Choroid plexus epithelial cell (primary cell): Measurements from ENCODE around the gene GOLGA7B.

Experiments used
- DNase-seq: peaks from one replicate; pipeline ENCODE4 v3.0.0-alpha.2; 2010; ENCODE audit warnings: low read depth
- H3K4me3 ChIP-seq: 2 replicates; pipeline ENCODE4 v1.5.1; 2011; ENCODE audit warnings: low read depth, mild to moderate bottlenecking, control low read depth, low read length, moderate library complexity
- TF ChIP-seq, protein P1 (sequence below): conservative IDR thresholded peaks from 2 replicates; pipeline ENCODE4 v1.5.1; 2011; ENCODE audit warnings: low read depth, mild to moderate bottlenecking, control low read depth, inconsistent platforms, low read length, moderate library complexity

GOLGA7B gene

DNA sequence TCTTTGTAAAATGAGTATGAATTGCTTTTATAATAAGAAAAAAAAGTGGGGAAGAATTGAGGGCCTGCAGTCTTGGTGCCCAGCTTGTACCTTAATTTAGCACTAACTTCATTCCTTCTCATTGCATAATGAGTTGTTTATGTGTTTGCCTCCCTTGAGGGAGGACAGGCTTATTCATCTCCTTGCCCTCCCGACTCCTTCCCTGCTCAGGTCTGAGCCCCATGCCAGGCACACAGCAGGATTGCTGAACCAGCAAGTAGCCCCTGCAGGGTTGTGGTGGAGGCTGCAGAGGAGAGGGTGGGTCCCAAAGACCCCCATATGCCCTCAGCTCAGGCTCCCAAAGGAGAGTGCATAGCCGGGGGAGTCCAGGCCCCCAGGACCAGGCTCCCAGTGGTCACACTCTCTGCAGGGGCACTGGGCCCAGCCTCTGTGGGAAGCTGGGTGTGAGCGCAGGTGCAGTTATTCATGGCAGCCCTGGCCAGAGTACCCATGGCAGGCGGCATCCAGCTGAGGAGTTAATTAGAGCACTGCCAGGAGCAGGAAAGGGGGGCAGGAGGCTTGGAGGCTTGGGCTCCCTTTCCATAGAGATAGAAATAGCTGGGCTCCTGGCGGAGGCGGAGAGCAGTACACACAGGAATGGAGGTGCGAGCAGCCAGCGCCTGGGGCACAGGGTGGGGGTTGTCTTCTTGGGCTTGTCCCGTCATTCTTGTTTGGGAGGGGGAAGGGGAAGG is 28.2 kb upstream of the GOLGA7B start:
- TF ChIP-seq, protein P1, sequence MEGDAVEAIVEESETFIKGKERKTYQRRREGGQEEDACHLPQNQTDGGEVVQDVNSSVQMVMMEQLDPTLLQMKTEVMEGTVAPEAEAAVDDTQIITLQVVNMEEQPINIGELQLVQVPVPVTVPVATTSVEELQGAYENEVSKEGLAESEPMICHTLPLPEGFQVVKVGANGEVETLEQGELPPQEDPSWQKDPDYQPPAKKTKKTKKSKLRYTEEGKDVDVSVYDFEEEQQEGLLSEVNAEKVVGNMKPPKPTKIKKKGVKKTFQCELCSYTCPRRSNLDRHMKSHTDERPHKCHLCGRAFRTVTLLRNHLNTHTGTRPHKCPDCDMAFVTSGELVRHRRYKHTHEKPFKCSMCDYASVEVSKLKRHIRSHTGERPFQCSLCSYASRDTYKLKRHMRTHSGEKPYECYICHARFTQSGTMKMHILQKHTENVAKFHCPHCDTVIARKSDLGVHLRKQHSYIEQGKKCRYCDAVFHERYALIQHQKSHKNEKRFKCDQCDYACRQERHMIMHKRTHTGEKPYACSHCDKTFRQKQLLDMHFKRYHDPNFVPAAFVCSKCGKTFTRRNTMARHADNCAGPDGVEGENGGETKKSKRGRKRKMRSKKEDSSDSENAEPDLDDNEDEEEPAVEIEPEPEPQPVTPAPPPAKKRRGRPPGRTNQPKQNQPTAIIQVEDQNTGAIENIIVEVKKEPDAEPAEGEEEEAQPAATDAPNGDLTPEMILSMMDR = no peak
- peak; percentile 6 for DNase-seq
- H3K4me3 ChIP-seq = no peak overlapping the region

- DNase-seq = no peak
- TF ChIP-seq, protein P1 = no peak
- H3K4me3 ChIP-seq = no peak overlapping the region
Measured at GRCh38 chr10:97822261-97822687, 27.4 kb upstream of the GOLGA7B start.

DNA sequence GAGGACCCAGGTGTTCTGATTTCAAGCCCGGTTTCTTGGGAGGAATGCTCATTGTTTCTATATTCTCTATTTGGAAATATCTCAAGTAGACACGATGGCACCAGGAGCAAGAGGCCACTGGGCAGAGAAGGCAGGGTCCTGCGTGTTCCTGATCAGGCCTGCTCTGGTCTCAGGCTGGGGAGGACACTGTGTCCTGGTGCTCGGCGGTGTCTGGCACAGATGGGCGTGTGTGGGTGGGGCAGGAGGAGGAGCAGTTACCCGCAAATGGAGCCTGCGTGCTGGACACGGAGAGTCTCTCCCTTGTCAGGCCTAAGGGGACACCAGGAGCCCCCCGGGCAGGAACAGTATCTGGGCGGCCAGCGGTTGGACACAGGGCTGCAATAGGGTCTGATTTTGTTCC is 25.9 kb upstream of the GOLGA7B start:
- DNase-seq = no peak
- H3K4me3 ChIP-seq = no peak overlapping the region
- TF ChIP-seq, protein P1 = no peak

GRCh38 chr10:97825020-97825760 is 24.5 kb upstream of the GOLGA7B start:
- TF ChIP-seq, protein P1 = no peak

DNA sequence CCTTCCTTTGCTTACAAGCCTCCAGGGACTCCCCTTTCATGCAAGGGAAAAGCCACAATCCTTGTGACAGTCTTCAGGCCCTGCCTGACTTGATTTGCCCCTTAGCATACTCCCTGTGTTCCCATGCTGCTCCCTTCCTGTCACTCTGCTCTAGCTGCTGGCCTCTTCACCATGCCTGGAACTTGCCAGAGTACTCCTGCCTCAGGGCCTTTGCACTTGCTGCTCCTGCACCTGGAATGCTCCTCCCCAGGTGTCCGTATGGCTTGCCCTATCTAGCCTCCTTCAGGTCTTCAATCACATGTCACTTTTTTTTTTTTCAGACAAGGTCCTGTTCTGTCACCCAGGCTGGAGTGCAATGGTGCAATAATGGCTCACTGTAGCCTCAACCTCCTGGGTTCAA is 22.8 kb upstream of the GOLGA7B start:
- H3K4me3 ChIP-seq = no peak overlapping the region
- TF ChIP-seq, protein P1 = no peak
- no peak for DNase-seq

More at GRCh38 chr10:97825020-97825760, 24.5 kb upstream of the GOLGA7B start:
- no peak overlapping the region for H3K4me3 ChIP-seq
- no peak for DNase-seq

GRCh38 chr10:97827702-97828291 is 21.8 kb upstream of the GOLGA7B start:
- no peak overlapping the region for H3K4me3 ChIP-seq
- no peak for DNase-seq
- TF ChIP-seq, protein P1 = no peak
